HEK293 (cell line): ENCODE results near the gene LRP10.

ENCODE experiments used
- BCL11B ChIP-seq: fragments of 450-650 bp; formaldehyde crosslinking; IDR thresholded peaks from 2 replicates; pipeline ENCODE4 v1.5.1; 2016; ENCODE audit warnings: low read depth, missing biosample characterization, missing genetic modification characterization
- FEZF1 ChIP-seq: fragments of 450-650 bp; formaldehyde crosslinking; IDR thresholded peaks from 2 replicates; pipeline ENCODE4 v1.5.1; 2016; ENCODE audit warnings: missing biosample characterization, missing genetic modification characterization
- KLF1 ChIP-seq: fragments of 450-650 bp; formaldehyde crosslinking; IDR thresholded peaks from 2 replicates; pipeline ENCODE4 v1.5.1; 2016; ENCODE audit warnings: missing biosample characterization, missing genetic modification characterization
- PRDM1 ChIP-seq: fragments of 450-650 bp; formaldehyde crosslinking; IDR thresholded peaks from 2 replicates; pipeline ENCODE4; 2016; ENCODE audit warnings: missing biosample characterization, missing genetic modification characterization
- RBAK ChIP-seq: fragments of 450-650 bp; formaldehyde crosslinking; IDR thresholded peaks from 2 replicates; pipeline ENCODE4 v1.5.1; 2016; ENCODE audit warnings: missing biosample characterization, missing genetic modification characterization
- ZBTB21 ChIP-seq: fragments of 450-650 bp; formaldehyde crosslinking; IDR thresholded peaks from 2 replicates; pipeline ENCODE4 v1.5.1; 2017; ENCODE audit warnings: missing biosample characterization, missing genetic modification characterization
- ZNF132 ChIP-seq: fragments of 450-650 bp; formaldehyde crosslinking; IDR thresholded peaks from 2 replicates; pipeline ENCODE4 v1.5.1; 2017; ENCODE audit warnings: missing biosample characterization, missing genetic modification characterization, borderline replicate concordance
- ZNF133 ChIP-seq: fragments of 450-650 bp; formaldehyde crosslinking; IDR thresholded peaks from 2 replicates; pipeline ENCODE4 v1.5.1; 2016; ENCODE audit warnings: missing biosample characterization, missing genetic modification characterization
- ZNF140 ChIP-seq: fragments of 450-650 bp; formaldehyde crosslinking; IDR thresholded peaks from 2 replicates; pipeline ENCODE4 v1.5.1; 2016; ENCODE audit warnings: missing biosample characterization, missing genetic modification characterization
- ZNF157 ChIP-seq: fragments of 450-650 bp; formaldehyde crosslinking; IDR thresholded peaks from 2 replicates; pipeline ENCODE4 v1.5.1; 2016; ENCODE audit warnings: missing biosample characterization, missing genetic modification characterization
- ZNF16 ChIP-seq: fragments of 450-650 bp; formaldehyde crosslinking; IDR thresholded peaks from 2 replicates; pipeline ENCODE4 v1.5.1; 2016; ENCODE audit warnings: low read depth, missing biosample characterization, missing genetic modification characterization
- ZNF202 ChIP-seq: fragments of 450-650 bp; formaldehyde crosslinking; IDR thresholded peaks from 2 replicates; pipeline ENCODE4 v1.5.1; 2016; ENCODE audit warnings: missing biosample characterization, missing genetic modification characterization, borderline replicate concordance
- ZNF239 ChIP-seq: fragments of 450-650 bp; formaldehyde crosslinking; IDR thresholded peaks from 2 replicates; pipeline ENCODE4 v1.5.1; 2016; ENCODE audit warnings: missing biosample characterization, missing genetic modification characterization
- ZNF394 ChIP-seq: fragments of 450-650 bp; formaldehyde crosslinking; IDR thresholded peaks from 2 replicates; pipeline ENCODE4 v1.5.1; 2016; ENCODE audit warnings: missing biosample characterization, missing genetic modification characterization, mild to moderate bottlenecking, moderate library complexity, borderline replicate concordance
- ZNF416 ChIP-seq: fragments of 450-650 bp; formaldehyde crosslinking; IDR thresholded peaks from 2 replicates; pipeline ENCODE4 v1.5.1; 2016; ENCODE audit warnings: missing biosample characterization, missing genetic modification characterization
- ZNF529 ChIP-seq: fragments of 450-650 bp; formaldehyde crosslinking; IDR thresholded peaks from 2 replicates; pipeline ENCODE4 v1.5.1; 2017; ENCODE audit warnings: missing genetic modification characterization, missing biosample characterization; ENCODE audit not compliant: insufficient replicate concordance
- ZNF555 ChIP-seq: fragments of 450-650 bp; formaldehyde crosslinking; conservative IDR thresholded peaks from 2 replicates; pipeline ENCODE4 v1.5.1; 2017; ENCODE audit warnings: missing biosample characterization, mild to moderate bottlenecking, missing genetic modification characterization, inconsistent platforms
- ZNF76 ChIP-seq: fragments of 450-650 bp; formaldehyde crosslinking; IDR thresholded peaks from 2 replicates; pipeline ENCODE4; 2016; ENCODE audit warnings: low read depth, missing biosample characterization, missing genetic modification characterization, borderline replicate concordance
- TF ChIP-seq, protein P1 (sequence below): fragments of 450-650 bp; formaldehyde crosslinking; IDR thresholded peaks from 2 replicates; pipeline ENCODE4; 2016; ENCODE audit warnings: missing biosample characterization, missing genetic modification characterization
- TF ChIP-seq, protein P2 (sequence below): fragments of 450-650 bp; formaldehyde crosslinking; IDR thresholded peaks from 2 replicates; pipeline ENCODE4 v1.5.1; 2016; ENCODE audit warnings: missing biosample characterization, missing genetic modification characterization, borderline replicate concordance
- TF ChIP-seq, protein P3 (sequence below): fragments of 450-650 bp; formaldehyde crosslinking; IDR thresholded peaks from 2 replicates; pipeline ENCODE4 v1.5.1; 2017; ENCODE audit warnings: missing biosample characterization, missing genetic modification characterization
- TF ChIP-seq, protein P4 (sequence below): fragments of 450-650 bp; formaldehyde crosslinking; IDR thresholded peaks from 2 replicates; pipeline ENCODE4 v1.5.1; 2016; ENCODE audit warnings: missing biosample characterization, missing genetic modification characterization
- TF ChIP-seq, protein P5 (sequence below): fragments of 450-650 bp; formaldehyde crosslinking; IDR thresholded peaks from 2 replicates; pipeline ENCODE4 v1.5.1; 2016; ENCODE audit warnings: missing biosample characterization, missing genetic modification characterization, low read depth
- TF ChIP-seq, protein P6 (sequence below): fragments of 450-650 bp; formaldehyde crosslinking; conservative IDR thresholded peaks from 2 replicates; pipeline ENCODE4 v1.5.1; 2016; ENCODE audit warnings: low read depth, missing biosample characterization, missing genetic modification characterization

LRP10 gene

DNA sequence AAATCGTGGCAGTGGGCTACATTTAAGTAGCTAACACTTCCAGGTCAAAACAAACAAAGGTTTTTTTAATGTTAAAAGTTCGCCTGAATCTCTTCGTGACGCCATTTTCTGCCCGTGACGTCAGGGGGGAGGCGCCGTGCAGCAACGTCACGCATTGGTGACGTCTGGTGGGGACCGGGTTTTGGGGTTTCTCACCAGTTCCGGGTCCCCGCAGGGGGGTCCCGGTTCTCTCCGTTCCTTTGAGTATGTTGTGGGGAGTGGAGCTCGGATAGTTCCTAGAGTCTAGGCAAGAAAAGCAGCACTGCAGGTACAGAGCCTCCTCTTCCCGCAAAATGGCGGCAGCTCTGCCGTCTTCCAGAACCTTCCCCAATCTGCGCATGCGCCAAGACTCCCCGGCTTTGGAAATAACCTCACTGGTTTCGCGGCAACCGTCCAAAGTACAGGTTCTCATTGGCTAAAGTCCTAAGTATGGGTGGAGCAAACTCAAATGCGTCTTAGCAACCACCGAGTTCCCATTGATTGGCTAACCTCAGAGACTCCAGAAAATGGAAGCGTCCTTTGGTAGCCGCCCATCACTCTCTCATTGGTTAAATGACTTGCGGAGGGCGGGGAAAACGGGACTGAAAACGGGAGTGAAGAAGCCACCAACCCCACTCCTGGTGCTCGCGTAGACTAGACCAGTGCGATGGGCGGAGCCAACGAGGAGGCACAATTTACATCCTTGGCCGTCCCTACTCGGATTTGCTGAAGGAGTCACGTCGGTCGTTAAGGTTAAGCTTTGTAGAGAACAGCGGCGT lies 47.5 kb downstream of the LRP10 start, which contains the start of gene RBM23 (continued):
- TF ChIP-seq KLF1 (tag by site-specific recombination) (no peak), ZNF133 (tag by site-specific recombination) (no peak), ZNF394 (tag by site-specific recombination) (peak; percentile 34; the same call in 1 of the 2 replicates), ZNF202 (tag by site-specific recombination) (no peak), ZNF76 (peak; percentile 63; the same call in 1 of the 2 replicates), ZNF140 (tag by site-specific recombination) (no peak), ZNF416 (tag by site-specific recombination) (no peak), ZNF555 (no peak), BCL11B (tag by site-specific recombination) (no peak), PRDM1 (tag by site-specific recombination) (no peak), ZNF132 (tag by site-specific recombination) (no peak), ZBTB21 (tag by site-specific recombination) (peak; percentile 100), ZNF157 (no peak), ZNF529 (tag by site-specific recombination) (no peak), ZNF239 (no peak), RBAK (tag by site-specific recombination) (no peak), ZNF16 (tag by site-specific recombination) (no peak), FEZF1 (tag by site-specific recombination) (no peak)
- TF ChIP-seq, protein P1, sequence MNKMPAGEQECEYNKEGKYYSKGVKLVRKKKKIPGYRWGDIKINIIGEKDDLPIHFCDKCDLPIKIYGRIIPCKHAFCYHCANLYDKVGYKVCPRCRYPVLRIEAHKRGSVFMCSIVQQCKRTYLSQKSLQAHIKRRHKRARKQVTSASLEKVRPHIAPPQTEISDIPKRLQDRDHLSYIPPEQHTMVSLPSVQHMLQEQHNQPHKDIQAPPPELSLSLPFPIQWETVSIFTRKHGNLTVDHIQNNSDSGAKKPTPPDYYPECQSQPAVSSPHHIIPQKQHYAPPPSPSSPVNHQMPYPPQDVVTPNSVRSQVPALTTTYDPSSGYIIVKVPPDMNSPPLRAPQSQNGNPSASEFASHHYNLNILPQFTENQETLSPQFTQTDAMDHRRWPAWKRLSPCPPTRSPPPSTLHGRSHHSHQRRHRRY (tag by site-specific recombination): no peak
- TF ChIP-seq, protein P2, sequence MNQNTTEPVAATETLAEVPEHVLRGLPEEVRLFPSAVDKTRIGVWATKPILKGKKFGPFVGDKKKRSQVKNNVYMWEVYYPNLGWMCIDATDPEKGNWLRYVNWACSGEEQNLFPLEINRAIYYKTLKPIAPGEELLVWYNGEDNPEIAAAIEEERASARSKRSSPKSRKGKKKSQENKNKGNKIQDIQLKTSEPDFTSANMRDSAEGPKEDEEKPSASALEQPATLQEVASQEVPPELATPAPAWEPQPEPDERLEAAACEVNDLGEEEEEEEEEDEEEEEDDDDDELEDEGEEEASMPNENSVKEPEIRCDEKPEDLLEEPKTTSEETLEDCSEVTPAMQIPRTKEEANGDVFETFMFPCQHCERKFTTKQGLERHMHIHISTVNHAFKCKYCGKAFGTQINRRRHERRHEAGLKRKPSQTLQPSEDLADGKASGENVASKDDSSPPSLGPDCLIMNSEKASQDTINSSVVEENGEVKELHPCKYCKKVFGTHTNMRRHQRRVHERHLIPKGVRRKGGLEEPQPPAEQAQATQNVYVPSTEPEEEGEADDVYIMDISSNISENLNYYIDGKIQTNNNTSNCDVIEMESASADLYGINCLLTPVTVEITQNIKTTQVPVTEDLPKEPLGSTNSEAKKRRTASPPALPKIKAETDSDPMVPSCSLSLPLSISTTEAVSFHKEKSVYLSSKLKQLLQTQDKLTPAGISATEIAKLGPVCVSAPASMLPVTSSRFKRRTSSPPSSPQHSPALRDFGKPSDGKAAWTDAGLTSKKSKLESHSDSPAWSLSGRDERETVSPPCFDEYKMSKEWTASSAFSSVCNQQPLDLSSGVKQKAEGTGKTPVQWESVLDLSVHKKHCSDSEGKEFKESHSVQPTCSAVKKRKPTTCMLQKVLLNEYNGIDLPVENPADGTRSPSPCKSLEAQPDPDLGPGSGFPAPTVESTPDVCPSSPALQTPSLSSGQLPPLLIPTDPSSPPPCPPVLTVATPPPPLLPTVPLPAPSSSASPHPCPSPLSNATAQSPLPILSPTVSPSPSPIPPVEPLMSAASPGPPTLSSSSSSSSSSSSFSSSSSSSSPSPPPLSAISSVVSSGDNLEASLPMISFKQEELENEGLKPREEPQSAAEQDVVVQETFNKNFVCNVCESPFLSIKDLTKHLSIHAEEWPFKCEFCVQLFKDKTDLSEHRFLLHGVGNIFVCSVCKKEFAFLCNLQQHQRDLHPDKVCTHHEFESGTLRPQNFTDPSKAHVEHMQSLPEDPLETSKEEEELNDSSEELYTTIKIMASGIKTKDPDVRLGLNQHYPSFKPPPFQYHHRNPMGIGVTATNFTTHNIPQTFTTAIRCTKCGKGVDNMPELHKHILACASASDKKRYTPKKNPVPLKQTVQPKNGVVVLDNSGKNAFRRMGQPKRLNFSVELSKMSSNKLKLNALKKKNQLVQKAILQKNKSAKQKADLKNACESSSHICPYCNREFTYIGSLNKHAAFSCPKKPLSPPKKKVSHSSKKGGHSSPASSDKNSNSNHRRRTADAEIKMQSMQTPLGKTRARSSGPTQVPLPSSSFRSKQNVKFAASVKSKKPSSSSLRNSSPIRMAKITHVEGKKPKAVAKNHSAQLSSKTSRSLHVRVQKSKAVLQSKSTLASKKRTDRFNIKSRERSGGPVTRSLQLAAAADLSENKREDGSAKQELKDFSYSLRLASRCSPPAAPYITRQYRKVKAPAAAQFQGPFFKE (tag by site-specific recombination): no peak
- TF ChIP-seq, protein P3, sequence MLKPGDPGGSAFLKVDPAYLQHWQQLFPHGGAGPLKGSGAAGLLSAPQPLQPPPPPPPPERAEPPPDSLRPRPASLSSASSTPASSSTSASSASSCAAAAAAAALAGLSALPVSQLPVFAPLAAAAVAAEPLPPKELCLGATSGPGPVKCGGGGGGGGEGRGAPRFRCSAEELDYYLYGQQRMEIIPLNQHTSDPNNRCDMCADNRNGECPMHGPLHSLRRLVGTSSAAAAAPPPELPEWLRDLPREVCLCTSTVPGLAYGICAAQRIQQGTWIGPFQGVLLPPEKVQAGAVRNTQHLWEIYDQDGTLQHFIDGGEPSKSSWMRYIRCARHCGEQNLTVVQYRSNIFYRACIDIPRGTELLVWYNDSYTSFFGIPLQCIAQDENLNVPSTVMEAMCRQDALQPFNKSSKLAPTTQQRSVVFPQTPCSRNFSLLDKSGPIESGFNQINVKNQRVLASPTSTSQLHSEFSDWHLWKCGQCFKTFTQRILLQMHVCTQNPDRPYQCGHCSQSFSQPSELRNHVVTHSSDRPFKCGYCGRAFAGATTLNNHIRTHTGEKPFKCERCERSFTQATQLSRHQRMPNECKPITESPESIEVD: no peak
- TF ChIP-seq, protein P4, sequence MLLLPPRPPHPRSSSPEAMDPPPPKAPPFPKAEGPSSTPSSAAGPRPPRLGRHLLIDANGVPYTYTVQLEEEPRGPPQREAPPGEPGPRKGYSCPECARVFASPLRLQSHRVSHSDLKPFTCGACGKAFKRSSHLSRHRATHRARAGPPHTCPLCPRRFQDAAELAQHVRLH (tag by site-specific recombination): 0 out of 2 replicates have a peak, but pooled peaks have one; percentile 44
- TF ChIP-seq, protein P5, sequence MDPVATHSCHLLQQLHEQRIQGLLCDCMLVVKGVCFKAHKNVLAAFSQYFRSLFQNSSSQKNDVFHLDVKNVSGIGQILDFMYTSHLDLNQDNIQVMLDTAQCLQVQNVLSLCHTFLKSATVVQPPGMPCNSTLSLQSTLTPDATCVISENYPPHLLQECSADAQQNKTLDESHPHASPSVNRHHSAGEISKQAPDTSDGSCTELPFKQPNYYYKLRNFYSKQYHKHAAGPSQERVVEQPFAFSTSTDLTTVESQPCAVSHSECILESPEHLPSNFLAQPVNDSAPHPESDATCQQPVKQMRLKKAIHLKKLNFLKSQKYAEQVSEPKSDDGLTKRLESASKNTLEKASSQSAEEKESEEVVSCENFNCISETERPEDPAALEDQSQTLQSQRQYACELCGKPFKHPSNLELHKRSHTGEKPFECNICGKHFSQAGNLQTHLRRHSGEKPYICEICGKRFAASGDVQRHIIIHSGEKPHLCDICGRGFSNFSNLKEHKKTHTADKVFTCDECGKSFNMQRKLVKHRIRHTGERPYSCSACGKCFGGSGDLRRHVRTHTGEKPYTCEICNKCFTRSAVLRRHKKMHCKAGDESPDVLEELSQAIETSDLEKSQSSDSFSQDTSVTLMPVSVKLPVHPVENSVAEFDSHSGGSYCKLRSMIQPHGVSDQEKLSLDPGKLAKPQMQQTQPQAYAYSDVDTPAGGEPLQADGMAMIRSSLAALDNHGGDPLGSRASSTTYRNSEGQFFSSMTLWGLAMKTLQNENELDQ (tag by site-specific recombination): no peak
- TF ChIP-seq, protein P6, sequence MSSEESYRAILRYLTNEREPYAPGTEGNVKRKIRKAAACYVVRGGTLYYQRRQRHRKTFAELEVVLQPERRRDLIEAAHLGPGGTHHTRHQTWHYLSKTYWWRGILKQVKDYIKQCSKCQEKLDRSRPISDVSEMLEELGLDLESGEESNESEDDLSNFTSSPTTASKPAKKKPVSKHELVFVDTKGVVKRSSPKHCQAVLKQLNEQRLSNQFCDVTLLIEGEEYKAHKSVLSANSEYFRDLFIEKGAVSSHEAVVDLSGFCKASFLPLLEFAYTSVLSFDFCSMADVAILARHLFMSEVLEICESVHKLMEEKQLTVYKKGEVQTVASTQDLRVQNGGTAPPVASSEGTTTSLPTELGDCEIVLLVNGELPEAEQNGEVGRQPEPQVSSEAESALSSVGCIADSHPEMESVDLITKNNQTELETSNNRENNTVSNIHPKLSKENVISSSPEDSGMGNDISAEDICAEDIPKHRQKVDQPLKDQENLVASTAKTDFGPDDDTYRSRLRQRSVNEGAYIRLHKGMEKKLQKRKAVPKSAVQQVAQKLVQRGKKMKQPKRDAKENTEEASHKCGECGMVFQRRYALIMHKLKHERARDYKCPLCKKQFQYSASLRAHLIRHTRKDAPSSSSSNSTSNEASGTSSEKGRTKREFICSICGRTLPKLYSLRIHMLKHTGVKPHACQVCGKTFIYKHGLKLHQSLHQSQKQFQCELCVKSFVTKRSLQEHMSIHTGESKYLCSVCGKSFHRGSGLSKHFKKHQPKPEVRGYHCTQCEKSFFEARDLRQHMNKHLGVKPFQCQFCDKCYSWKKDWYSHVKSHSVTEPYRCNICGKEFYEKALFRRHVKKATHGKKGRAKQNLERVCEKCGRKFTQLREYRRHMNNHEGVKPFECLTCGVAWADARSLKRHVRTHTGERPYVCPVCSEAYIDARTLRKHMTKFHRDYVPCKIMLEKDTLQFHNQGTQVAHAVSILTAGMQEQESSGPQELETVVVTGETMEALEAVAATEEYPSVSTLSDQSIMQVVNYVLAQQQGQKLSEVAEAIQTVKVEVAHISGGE (tag by site-specific recombination): no peak
